ENCODE results near the gene ITGB3. TPM values are rescaled to one million over a fixed set of nuclear protein-coding genes. Genes with fewer than 3 reads are reported as not detected.

The ITGB3 gene
- total RNA-seq, 2 donors from 2014 or later, result 2.0 to 2.1 TPM

DNA sequence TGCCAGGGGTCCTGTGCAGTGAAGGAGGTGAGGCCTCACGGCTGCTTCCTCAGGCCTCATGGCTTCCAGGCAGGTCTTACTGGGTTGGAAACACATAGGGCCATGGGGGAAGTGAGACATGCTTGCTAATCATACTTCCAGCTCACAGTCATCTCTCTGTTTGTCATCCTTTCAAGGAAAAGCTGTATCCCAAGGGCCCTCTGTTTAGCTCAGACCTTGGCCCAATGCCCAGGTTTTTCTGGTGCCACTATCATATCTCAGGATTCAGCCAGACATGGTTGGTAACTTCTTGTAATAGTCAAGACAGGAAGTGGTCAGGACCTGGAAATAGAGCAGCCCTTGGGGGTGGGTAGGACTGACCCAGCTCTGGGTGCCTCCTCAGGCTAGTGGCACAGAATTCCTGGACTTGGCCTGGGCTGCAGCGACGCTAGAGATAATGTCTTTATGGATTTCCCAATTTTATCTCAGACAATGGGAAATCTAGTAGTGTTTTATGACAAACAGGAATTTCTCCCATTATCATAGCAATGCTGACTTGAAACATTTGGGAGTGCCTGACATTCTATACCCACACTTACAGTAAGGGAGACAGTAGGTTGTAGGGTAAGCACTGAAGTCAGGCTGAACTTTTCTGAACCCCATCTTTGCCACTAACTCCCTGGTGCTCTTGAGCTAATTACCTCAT is 13.5 kb upstream of the ITGB3 start:
- WGBS, 2 donors, result 31 to 54% methylated on average over 3 of the region's 3 CpGs
- TF ChIP-seq CTCF (IDR thresholded peaks at IDR 0.05) (no peak), POLR2A (IDR thresholded peaks at IDR 0.05) (no peak)
- H3K27me3 ChIP-seq, result no peaks in the 10 kb centered on the region
- no peaks in the 10 kb centered on the region for H3K9me3 ChIP-seq
- no peaks in the 10 kb centered on the region for H3K4me1 ChIP-seq
- intact Hi-C loops (cut with DNase I), result loop anchor here (5.0 kb wide), 1 partner anchor 77 kb away; no protein-coding TSS in a partner anchor
- no peaks in the 10 kb centered on the region for H3K36me3 ChIP-seq (replicated peaks in 1 of 2; ENCODE audit: insufficient read depth in 1 of 2, low read depth in 2 of 2)
- ATAC-seq, result peak; percentile 67
- peak overlapping the region in 2 of 4 donors; percentile 39 to 42 for H3K27ac ChIP-seq
- DNase-seq, result peak; percentile 45 to 76 (median 53)
- H3K4me3 ChIP-seq, result no peak overlapping the region

DNA sequence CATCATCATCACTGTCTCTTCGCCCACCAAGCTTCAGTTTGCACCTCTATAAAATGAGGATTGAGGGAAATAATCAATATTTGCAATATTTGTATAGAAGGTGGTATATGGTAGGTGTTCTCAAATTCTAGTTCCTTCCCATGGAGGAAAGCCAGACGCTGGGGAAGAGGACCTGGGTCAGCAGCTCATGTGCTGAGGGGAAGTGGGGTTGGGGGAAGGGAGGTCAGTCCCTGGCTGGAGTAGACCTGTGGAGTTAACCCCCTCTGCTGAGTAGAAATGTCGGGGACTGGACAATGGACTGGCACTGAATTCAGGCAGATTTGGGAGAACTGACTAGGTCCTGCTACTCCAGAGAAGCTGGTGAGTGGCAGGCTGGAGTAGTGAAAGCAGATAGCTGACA is 12.8 kb upstream of the ITGB3 start:
- ATAC-seq (no peak), DNase-seq (peak in 1 of 4 donors; percentile 22)
- H3K27me3 ChIP-seq, result no peaks in the 10 kb centered on the region
- H3K36me3 ChIP-seq (replicated peaks in 1 of 2; ENCODE audit: insufficient read depth in 1 of 2, low read depth in 2 of 2), result no peaks in the 10 kb centered on the region
- WGBS, 2 donors, result 63 to 73% methylated on average over 3 of the region's 3 CpGs
- no peaks in the 10 kb centered on the region for H3K9me3 ChIP-seq
- H3K27ac ChIP-seq, result no peak overlapping the region
- intact Hi-C loops (cut with DNase I), result no loop called here
- H3K4me1 ChIP-seq, result no peaks in the 10 kb centered on the region
- TF ChIP-seq POLR2A (IDR thresholded peaks at IDR 0.05) (no peak), CTCF (IDR thresholded peaks at IDR 0.05) (no peak)
- no peak overlapping the region for H3K4me3 ChIP-seq

- WGBS, 2 donors, result 91 to 93% methylated on average over 2 of the region's 2 CpGs
- Histone ChIP-seq H3K36me3 (replicated peaks in 1 of 2; ENCODE audit: insufficient read depth in 1 of 2, low read depth in 2 of 2) (no peaks in the 10 kb centered on the region), H3K4me1 (no peaks in the 10 kb centered on the region), H3K4me3 (no peak overlapping the region), H3K27ac (no peak overlapping the region), H3K27me3 (no peaks in the 10 kb centered on the region), H3K9me3 (no peaks in the 10 kb centered on the region)
- ATAC-seq (no peak), DNase-seq (no peak)
- intact Hi-C loops (cut with DNase I), result no loop called here
- TF ChIP-seq CTCF (IDR thresholded peaks at IDR 0.05) (no peak), POLR2A (IDR thresholded peaks at IDR 0.05) (no peak)
Measured at GRCh38 chr17:47242648-47243047, 11.0 kb upstream of the ITGB3 start.

- WGBS, 2 donors, result 60 to 81% methylated on average over 9 of the region's 9 CpGs
- ATAC-seq, result no peak
- intact Hi-C loops (cut with DNase I), result no loop called here
- no peaks in the 10 kb centered on the region for H3K4me1 ChIP-seq
- no peaks in the 10 kb centered on the region for H3K9me3 ChIP-seq
- no peak for TF ChIP-seq POLR2A (IDR thresholded peaks at IDR 0.05)
- H3K4me3 ChIP-seq, result no peak overlapping the region
- no peaks in the 10 kb centered on the region for H3K36me3 ChIP-seq (replicated peaks in 1 of 2; ENCODE audit: insufficient read depth in 1 of 2, low read depth in 2 of 2)
- H3K27ac ChIP-seq, result no peak overlapping the region
- no peaks in the 10 kb centered on the region for H3K27me3 ChIP-seq
- DNase-seq, result no peak
Measured at GRCh38 chr17:47243737-47244598, 9.7 kb upstream of the ITGB3 start.

DNA sequence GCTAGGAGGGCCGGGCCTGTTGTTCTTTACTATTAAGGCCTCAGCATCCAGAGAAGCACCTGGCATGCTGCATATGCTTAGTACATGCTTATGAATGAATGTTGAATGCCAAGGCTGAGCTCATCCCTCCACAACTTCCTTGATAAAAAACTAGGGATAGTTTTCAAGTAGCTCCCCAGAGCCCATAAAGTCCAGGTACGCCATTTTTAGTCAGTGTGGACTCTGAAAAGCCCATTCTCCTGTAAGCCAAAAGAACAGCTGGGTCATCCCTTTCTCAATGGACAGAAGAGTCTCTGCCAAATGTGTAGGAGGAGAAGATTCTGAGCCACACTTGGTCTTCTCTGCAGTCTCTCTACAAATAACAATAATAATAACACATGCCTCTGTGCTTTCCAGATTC is 8.9 kb upstream of the ITGB3 start:
- H3K9me3 ChIP-seq, result no peaks in the 10 kb centered on the region
- H3K36me3 ChIP-seq (replicated peaks in 1 of 2; ENCODE audit: insufficient read depth in 1 of 2, low read depth in 2 of 2), result no peaks in the 10 kb centered on the region
- no peaks in the 10 kb centered on the region for H3K27me3 ChIP-seq
- H3K4me1 ChIP-seq, result no peaks in the 10 kb centered on the region
- intact Hi-C loops (cut with DNase I), result loop anchor here (5.0 kb wide), 1 partner anchor 63 kb away; no protein-coding TSS in a partner anchor
- DNase-seq, result no peak
- 83 to 90% methylated on average over 2 of the region's 2 CpGs for WGBS, 2 donors
- H3K4me3 ChIP-seq, result no peak overlapping the region
- TF ChIP-seq CTCF (IDR thresholded peaks at IDR 0.05), result no peak
- TF ChIP-seq POLR2A (IDR thresholded peaks at IDR 0.05), result no peak
- no peak for ATAC-seq
- no peak overlapping the region for H3K27ac ChIP-seq
